BJ (cell line): Measurements from ENCODE around the gene PRKCH. TPM values are rescaled to one million over a fixed set of nuclear protein-coding genes. Genes with fewer than 3 reads are reported as not detected.

Experiments
- CTCF ChIA-PET: fragments of 350-600 bp; formaldehyde crosslinking; extraction: SDS; loops from one replicate; lab custom pipeline; 2021; ENCODE audit warnings: antibody characterized with exemption, inconsistent platforms; lab: Yijun Ruan, JAX
- POLR2A ChIA-PET: fragments of 300-600 bp; sonication (Branson Sonifier 250); formaldehyde crosslinking; extraction: SDS; loops from one replicate; lab custom pipeline; 2021; ENCODE audit warnings: antibody characterized with exemption; lab: Charles Lee
- DNase-seq: peaks from one replicate; pipeline ENCODE4 v3.0.0-alpha.2; 2011; ENCODE audit warnings: low read depth
- H3K27me3 ChIP-seq: 2 replicates; pipeline ENCODE4 v1.6.0; 2011; ENCODE audit warnings: low read length; ENCODE audit not compliant: control insufficient read depth, insufficient read depth
- H3K36me3 ChIP-seq: 2 replicates; pipeline ENCODE4 v1.5.1; 2011; ENCODE audit warnings: low read length; ENCODE audit not compliant: control insufficient read depth, insufficient read depth
- H3K4me3 ChIP-seq: 2 replicates; pipeline ENCODE4 v1.5.1; 2011; ENCODE audit warnings: low read depth, mild to moderate bottlenecking, control low read depth, low read length
- CTCF ChIP-seq: IDR thresholded peaks from 2 replicates; pipeline ENCODE4 v1.5.1; 2011; ENCODE audit warnings: low read depth, mild to moderate bottlenecking, control low read depth, inconsistent platforms, low read length, moderate library complexity; ENCODE audit not compliant: insufficient read depth
- polyA plus RNA-seq: library from polyadenylated mRNA; depleted of rRNA; stranded (reverse); fragments of >200 nt; gene quantifications from 2 replicates; pipeline ENCODE4 v1.2.3, GENCODE V29; 2011

PRKCH gene
- polyA plus RNA-seq, 1 experiment: 2.0 TPM

GRCh38 chr14:61565836-61566536 is 244.6 kb downstream of the PRKCH start:
- ChIA-PET CTCF (interaction anchor here (0.7 to 1.7 kb wide), 5 partner anchors 8 to 130 kb away, joined by 3 to 4 read pairs (median 3); no protein-coding TSS in a partner anchor), POLR2A (no interaction called here)
- H3K27me3 ChIP-seq: no peaks in the 10 kb centered on the region
- DNase-seq: no peak
- H3K36me3 ChIP-seq: no peaks in the 10 kb centered on the region
- TF ChIP-seq CTCF: no peak
- no peak overlapping the region for H3K4me3 ChIP-seq

- DNase-seq: no peak
These were observed 245.3 kb downstream of the PRKCH start for GRCh38 chr14:61566537-61567225.

GRCh38 chr14:61567838-61568571 is 246.6 kb downstream of the PRKCH start:
- POLR2A ChIA-PET: no interaction called here
- DNase-seq: no peak
- CTCF ChIA-PET: no interaction called here

More at GRCh38 chr14:61566537-61567225, 245.3 kb downstream of the PRKCH start:
- CTCF ChIA-PET: interaction anchor here (0.6 to 1.7 kb wide), 6 partner anchors 8 to 271 kb away, joined by 3 to 4 read pairs (median 3); no protein-coding TSS in a partner anchor
- no peak for TF ChIP-seq CTCF
- no peaks in the 10 kb centered on the region for H3K27me3 ChIP-seq
- H3K4me3 ChIP-seq: no peak overlapping the region
- POLR2A ChIA-PET: no interaction called here
- no peaks in the 10 kb centered on the region for H3K36me3 ChIP-seq

GRCh38 chr14:61568572-61569011 is 247.2 kb downstream of the PRKCH start:
- H3K27me3 ChIP-seq: no peaks in the 10 kb centered on the region
- ChIA-PET CTCF (no interaction called here), POLR2A (no interaction called here)
- no peak for TF ChIP-seq CTCF
- H3K4me3 ChIP-seq: no peak overlapping the region
- no peaks in the 10 kb centered on the region for H3K36me3 ChIP-seq
- no peak for DNase-seq

More at GRCh38 chr14:61567838-61568571, 246.6 kb downstream of the PRKCH start:
- TF ChIP-seq CTCF: no peak
- no peak overlapping the region for H3K4me3 ChIP-seq
- no peaks in the 10 kb centered on the region for H3K36me3 ChIP-seq
- H3K27me3 ChIP-seq: no peaks in the 10 kb centered on the region
